Measurements from ENCODE around the gene FAM240A.

The FAM240A gene

DNA sequence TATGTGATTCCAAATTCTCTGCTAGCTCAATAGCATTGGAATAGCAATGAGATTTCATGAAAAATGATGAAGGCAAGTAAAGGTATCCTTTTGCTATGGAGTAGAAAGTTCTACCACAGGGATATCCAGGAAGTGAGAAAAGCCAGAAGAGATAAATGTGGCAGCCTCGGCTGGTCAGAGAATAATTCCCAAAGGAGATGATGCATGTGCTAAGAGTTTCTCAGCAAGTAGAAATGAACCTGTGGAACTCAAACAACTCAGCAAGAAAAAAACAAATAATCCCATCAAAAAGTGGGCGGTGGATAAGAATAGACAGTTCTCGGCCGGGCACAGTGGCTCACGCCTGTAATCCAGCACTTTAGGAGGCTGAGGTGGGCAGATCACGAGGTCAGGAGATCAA is 42.9 kb downstream of the FAM240A start:
- TF ChIP-seq, protein P1, sequence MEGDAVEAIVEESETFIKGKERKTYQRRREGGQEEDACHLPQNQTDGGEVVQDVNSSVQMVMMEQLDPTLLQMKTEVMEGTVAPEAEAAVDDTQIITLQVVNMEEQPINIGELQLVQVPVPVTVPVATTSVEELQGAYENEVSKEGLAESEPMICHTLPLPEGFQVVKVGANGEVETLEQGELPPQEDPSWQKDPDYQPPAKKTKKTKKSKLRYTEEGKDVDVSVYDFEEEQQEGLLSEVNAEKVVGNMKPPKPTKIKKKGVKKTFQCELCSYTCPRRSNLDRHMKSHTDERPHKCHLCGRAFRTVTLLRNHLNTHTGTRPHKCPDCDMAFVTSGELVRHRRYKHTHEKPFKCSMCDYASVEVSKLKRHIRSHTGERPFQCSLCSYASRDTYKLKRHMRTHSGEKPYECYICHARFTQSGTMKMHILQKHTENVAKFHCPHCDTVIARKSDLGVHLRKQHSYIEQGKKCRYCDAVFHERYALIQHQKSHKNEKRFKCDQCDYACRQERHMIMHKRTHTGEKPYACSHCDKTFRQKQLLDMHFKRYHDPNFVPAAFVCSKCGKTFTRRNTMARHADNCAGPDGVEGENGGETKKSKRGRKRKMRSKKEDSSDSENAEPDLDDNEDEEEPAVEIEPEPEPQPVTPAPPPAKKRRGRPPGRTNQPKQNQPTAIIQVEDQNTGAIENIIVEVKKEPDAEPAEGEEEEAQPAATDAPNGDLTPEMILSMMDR (IDR thresholded peaks at IDR 0.05; ENCODE audit: control insufficient read depth, extremely low read depth, insufficient read depth), result no peak
- H3K4me3 ChIP-seq (ENCODE audit: low read depth, low read length), result no peak overlapping the region
- no peak for DNase-seq (ENCODE audit: low read depth)

DNA sequence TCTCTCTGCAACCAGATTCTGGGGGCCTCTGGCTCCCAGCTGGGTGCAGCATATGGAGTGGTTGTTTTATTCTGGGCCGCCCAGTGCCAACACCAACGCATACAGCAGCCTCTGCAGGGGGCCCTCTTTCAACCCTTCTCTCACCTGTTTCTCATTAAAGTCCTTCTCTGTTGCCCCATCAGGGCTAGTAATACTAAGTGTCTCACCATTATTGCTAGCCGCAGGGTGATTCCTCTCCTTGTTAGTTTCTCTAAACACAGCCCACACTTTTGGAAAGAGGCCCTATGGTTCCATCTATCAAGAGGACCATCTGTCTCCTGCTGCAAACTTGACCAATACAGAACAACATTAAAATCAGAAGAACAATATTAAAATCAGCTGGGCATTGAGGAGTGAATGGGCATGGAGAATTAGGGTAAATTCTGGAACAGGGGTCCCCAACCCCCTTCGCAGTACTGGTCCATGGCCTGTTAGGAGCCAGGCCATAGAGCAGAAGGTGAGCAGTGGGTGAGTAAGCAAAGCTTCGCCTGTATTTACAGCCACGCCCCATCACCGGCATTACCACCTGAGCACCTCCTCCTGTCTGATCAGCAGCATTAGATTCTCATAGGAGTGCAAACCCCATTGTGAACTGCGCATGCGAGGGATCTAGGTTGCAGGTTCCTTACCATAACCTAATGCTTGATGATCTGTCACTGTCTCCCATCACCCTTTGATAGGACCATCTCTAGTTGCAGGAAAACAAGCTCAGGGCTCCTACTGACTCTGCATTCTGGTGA is 44.6 kb downstream of the FAM240A start:
- DNase-seq (ENCODE audit: low read depth), result no peak
- TF ChIP-seq, protein P1 (IDR thresholded peaks at IDR 0.05; ENCODE audit: control insufficient read depth, extremely low read depth, insufficient read depth), result no peak
- H3K4me3 ChIP-seq (ENCODE audit: low read depth, low read length), result no peak overlapping the region

DNA sequence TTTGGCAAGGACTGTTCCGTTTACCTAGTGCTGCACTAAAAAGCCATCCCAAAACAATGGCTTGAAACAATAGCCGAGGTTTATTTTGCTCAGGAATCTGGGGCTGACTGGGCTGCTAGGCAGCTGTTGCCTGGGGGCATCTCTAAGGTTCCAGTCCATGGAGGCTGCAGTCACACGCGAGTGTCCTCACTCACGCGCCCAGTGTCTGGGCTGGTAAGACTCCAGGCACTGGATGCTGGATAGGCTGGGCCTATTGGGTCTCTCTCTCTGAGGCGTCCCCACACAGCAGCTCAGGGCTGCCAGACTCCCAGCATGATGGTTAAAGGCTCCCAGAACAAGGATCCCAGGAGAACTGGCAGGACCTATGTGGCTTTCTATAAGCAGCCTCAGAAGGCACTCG is 47.0 kb downstream of the FAM240A start:
- H3K4me3 ChIP-seq (ENCODE audit: low read depth, low read length), result no peak overlapping the region
- no peak for DNase-seq (ENCODE audit: low read depth)
- TF ChIP-seq, protein P1 (IDR thresholded peaks at IDR 0.05; ENCODE audit: control insufficient read depth, extremely low read depth, insufficient read depth), result no peak

DNA sequence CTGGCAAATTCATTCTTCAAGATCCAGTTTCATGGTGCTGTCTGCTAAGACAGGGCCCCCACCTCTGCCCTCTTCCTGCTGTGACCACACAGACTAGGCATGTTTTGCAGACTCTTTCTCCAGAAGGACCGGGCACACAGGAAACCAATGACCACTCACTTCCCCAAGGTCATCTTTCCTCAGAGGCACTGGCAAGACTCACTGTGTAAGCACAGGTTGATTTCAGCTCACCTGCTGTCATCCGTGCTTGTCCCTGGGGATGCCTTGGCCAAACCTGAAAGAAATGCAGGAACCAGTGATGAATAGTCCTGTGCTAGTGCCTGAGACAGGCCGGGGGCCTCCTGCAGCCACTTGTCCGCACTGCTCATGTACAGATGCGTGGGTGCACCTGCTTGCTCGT is 47.7 kb downstream of the FAM240A start:
- no peak for DNase-seq (ENCODE audit: low read depth)
- no peak overlapping the region for H3K4me3 ChIP-seq (ENCODE audit: low read depth, low read length)

DNA sequence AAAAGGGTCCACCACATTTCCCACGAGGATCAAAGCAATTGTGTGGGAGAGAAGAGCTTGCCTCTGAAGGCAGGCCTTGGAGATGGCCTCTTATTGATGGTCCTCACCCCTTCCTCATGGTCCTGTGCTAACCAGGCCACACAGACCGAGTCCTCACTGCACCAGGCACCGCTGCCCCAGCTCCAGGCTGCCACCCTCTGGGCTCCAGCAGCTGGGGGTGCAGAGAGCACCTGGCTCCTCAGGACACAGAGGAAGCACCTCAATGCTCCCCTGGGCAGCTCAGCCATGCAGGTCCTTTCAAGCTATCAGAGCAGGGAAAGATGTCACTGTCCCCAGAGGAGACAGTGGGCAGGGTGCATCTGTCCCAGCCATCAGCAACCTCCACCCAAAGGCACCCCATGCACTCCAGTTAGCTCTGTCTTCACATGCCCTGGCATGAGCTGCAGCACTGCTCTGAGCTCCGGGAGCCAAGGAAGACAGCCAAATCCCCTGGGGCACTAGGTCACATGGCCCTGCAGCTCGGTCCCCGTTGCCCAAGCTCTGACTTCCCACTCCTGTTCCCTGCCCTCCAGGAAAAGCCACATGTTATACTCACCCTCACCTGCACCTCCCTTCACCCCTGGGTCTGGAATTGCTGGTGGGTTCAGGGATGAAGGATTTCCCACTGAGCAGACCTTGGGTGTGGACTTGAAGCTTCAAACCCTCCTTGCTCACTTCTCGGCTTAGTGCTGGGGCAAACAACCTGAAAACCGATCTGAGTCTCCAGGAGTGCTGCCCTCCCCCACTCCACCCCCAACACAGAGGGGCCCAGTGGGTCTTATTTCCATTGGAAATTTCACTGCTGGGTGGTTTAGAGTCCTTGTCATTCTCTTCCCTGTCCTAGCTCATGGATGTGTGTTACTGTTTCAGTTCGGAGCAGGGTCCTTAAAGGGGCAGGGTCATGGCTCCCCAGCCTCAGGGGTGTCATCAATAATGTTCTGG is 48.5 kb downstream of the FAM240A start:
- DNase-seq (ENCODE audit: low read depth), result peak; percentile 50
- TF ChIP-seq, protein P1 (IDR thresholded peaks at IDR 0.05; ENCODE audit: control insufficient read depth, extremely low read depth, insufficient read depth), result 0 out of 2 replicates have a peak, but pooled peaks have one; percentile 26
- no peak overlapping the region for H3K4me3 ChIP-seq (ENCODE audit: low read depth, low read length)

More for the DNA sequence above, 47.7 kb downstream of the FAM240A start:
- TF ChIP-seq, protein P1 (IDR thresholded peaks at IDR 0.05; ENCODE audit: control insufficient read depth, extremely low read depth, insufficient read depth), result no peak

DNA sequence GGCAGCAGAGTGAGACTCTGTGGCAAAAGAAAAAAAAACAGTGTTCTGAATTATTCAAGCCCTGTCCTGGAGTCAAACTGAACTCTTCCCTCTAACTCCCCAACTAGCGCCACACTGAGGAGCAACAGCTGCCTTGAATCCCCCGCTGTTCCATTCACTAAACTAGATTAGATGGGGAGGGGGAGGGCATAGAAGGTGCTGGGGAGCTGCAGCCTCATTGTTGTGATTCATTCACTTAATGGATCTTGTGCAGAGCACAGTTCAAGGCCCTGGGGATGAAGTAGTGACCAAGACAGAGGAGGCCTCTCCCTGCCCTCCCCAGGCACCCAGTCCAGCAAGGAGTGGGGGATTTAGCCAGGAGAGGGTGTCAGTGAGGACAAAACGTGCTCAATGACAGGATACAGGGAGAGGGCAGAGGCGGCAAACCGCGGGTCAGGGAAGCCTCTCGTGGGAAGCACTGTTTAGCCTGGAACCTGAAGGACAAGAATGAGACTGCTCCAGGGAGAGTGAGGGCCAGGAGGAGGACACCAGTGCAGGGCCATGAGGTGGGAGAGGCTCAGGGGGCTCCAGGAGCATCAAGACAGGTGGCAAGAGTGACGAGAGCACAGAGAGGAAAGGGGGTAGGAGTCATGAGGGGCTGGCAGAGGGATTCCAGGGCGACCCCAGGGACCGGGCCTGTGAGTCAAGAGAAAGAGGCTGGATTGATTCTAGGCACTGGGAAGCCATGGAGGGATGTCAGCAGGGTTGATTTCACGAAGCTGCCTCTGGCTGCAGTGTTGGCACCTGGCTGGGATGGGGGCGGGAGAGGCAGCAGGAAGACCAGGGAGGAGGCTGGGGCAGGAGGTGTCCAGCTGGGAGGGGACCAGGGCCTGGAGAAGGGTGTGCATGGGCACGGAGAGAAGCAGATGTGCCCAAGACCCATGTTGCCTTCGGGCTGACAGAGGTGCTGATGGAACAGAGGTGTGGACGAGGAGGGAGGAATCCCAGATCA is 49.7 kb downstream of the FAM240A start:
- TF ChIP-seq, protein P1 (IDR thresholded peaks at IDR 0.05; ENCODE audit: control insufficient read depth, extremely low read depth, insufficient read depth), result no peak
- no peak for DNase-seq (ENCODE audit: low read depth)
- no peak overlapping the region for H3K4me3 ChIP-seq (ENCODE audit: low read depth, low read length)
